IPS DF 4.7 (cell line): ENCODE measurements around the gene SH3RF3.

ENCODE experiments used
- DNase-seq: peaks from one replicate; pipeline ENCODE4 v3.0.0-alpha.2; 2013; ENCODE audit warnings: low spot score; ENCODE audit errors: extremely low read depth

SH3RF3 gene

DNA sequence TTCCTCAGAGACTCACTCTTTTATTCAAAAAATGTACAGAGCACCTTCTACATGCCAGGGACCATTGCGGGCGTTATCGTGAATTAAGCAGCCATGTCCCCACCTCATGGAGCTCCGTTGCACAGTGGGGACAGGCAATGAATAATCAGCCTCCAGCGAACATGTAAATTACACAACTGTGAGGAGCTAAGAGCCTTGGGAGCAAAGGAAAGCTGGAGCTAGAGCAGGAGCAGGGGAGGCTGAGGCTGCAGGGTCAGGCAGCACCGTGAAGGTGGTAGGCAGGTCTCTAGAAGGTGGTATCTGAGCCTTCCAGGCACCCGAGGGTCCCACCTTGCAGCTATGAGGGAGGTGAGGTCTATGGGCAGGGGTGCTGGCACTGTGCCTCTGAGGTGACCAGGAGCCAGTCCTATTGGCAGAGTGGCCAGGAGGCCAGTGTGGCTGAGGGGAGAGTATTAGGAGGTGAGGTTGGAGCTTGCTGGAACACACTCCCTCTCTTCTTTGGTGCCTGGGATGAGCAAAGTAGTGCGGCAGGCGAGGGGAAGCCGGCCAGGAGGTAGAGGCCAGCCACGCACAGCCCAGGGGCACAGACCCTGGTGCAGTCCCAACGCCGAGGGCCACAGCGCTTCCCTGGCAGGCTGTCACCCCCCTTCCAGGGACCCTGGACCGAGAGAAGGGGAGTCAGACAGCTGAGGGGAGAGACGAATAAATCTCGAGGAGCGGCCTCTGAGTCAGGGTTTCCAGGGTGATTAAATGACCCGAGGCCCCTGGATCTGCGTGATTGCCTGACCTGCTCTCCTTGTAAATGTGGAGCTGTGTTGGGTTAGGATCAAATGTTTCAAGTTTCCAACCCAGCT, 317.5 kb downstream of the SH3RF3 start:
- DNase-seq, result no peak

DNA sequence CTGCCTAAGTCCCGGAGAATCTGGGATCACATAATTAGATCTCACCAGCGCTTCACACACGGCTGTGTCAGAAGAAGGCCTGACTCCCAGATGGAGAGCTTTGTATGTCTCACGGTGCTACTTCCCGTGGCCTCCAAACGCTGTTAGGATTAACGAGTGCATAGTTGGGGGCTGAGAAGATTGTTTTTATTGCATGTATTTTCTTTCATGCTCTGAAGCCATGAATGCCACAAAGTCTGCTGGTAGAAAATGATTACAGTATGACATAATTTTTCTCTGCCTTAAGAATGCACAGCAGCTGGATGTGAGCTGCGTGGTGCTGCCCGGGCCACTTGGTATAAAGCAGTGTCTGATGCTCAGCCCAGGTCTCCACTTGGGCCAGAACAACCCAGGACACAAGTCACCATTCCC, 318.3 kb downstream of the SH3RF3 start:
- DNase-seq, result no peak

DNA sequence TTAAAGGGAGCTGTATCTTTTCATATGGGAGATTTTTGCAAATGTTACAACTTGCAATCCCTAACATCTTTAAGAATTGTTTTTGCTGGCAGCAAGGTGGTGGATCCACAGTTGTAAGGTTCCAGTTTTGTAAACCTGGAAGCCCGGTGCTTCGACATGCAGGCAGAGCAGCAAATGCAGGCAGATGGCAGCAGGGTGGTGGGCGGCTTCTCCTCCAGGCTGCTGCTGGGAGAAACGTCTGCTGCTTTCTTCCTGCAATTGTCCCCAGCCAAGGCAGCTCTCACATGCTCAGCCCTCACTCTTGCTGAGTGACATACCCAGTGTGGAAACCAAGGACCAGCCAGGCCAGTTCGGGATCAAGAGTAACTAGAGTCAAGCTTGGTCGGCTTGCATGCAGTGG, 318.8 kb downstream of the SH3RF3 start:
- DNase-seq, result no peak

DNA sequence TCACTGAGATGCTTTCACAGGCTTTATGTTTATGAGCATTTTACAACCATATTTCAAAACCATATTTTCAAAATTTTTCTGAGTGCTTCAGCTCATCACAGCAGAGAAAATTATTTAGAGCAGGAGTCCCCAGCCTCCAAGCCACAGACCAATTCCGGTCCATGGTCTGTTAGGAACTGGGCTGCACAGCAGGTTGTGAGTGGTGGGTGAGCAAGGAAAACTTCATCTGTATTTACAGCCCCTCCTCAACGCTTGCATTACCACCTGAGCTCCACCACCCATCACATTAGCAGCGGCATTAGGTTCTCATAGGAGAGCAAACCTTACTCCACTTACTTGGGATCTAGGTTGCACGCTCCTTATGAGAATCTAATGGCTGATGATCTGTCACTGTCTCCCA, 319.2 kb downstream of the SH3RF3 start:
- no peak for DNase-seq

GRCh38 chr2:109448946-109449788, 320.2 kb downstream of the SH3RF3 start:
- DNase-seq, result no peak

- DNase-seq, result no peak
Observed at GRCh38 chr2:109450574-109451273, 321.7 kb downstream of the SH3RF3 start.

- DNase-seq, result no peak
Observed at GRCh38 chr2:109451671-109452070, 322.7 kb downstream of the SH3RF3 start.

DNA sequence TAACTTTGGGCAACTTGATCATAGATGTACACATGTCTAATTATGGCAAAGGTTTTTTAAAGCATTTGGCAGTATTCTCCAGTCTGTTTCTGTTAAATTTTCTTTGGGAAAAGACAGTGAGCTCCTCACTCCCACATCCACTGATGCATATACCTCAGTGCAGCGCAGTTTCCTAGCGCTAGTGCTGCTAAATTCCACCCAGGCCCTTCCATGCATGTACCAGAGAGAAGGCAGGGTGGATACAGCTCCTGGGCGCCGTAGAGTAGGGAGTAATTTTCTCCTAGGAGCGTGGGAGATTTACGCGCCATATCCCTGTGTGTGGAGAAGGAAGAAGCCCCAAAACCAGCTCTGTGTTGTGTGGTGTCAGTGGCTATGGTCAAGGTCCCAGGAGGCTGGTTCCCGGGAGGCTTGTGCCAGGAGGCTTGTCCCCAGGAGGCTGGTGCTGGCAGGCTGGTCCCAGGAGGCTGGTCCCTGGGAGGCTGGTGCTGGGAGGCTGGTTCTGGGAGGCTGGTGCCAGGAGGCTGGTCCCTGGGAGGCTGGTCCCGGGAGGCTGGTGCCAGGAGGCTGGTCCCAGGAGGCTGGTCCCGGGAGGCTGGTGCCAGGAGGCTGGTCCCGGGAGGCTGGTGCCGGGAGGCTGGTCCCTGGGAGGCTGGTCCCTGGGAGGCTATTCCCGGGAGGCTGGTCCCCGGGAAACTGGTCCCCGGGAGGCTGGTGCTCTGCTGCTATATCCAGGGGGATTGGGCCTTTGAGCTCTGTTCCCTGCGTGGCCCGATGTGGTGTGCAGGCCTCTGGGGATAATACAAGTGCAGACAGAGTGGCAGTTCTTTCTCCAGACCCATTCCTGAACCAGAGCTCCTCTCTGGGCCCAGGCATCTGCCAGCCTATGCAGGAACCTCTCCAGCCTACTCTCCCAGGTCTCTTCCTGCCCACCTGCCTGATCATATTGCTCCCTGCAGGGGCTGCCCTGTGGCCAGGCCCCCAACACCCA, 323.6 kb downstream of the SH3RF3 start:
- DNase-seq, result no peak

GRCh38 chr2:109453371-109453995, 324.5 kb downstream of the SH3RF3 start:
- no peak for DNase-seq

DNA sequence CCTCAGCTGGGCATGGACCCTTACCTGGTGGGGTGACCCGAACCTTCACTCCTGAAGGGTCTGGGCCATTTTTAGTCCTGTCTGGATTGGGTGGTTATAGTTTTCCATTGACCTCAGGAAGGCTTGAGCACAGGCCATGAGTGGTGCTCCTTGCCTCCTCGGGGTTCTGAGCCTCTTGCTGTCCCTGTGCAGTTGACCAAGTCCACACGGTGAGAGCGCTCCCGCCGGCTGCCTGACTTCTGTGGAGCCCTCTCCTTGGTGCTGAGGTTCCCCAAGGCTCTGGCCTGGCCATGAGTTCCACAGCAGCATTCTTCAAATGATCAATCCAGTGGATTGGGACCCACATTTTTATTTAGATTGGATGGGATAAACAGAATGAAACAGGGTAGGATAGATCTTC, 325.3 kb downstream of the SH3RF3 start:
- no peak for DNase-seq

- no peak for DNase-seq
Observed at GRCh38 chr2:109454765-109455394, 325.9 kb downstream of the SH3RF3 start.

DNA sequence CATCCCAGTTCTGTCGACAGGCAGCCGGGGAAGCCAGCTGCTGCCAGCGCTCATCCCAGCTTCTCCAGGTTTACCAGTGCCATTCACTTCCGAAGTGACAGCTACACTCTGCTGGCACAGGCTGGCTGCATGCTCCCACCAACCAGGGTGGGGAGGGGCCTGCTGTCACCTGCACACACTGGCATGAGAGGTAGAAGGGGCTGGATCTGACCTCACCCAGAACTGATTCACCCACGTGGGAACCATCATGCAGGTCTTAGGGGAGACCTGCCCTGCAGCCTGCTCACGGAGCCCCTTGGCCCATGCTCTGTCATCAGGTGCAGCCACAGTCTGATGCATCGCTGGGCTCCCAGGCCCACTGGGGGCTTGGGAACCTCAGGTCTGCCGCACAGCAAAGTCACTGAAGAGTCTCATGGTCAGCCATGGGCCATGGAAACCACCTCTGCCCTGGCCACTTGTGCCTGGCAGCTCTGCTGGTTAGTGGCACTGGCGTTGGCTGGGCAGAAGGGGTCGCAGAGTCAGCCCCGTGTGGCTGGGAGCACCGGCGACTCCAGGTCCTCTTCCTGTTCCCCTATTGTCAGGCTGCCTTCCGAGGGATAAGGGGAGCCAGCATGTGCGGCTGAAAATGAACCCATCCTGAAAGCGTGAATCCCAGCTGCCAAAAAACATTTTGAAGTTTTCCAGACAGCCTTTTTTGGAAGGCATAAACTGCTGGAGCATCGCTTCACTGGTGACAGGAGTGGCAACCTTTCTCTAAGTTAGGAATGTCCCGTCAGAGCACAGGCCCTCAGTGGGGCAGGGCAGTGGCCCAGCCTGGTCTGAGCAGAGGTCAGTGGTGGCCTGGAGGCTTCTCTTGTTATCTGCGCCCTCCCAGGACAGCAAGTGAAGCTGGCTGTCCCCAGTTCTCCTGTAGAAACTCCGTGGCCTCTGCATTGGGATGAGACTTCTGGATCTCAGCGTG, 327.0 kb downstream of the SH3RF3 start:
- no peak for DNase-seq

- DNase-seq, result no peak
Observed at GRCh38 chr2:109456776-109457175, 327.8 kb downstream of the SH3RF3 start.

DNA sequence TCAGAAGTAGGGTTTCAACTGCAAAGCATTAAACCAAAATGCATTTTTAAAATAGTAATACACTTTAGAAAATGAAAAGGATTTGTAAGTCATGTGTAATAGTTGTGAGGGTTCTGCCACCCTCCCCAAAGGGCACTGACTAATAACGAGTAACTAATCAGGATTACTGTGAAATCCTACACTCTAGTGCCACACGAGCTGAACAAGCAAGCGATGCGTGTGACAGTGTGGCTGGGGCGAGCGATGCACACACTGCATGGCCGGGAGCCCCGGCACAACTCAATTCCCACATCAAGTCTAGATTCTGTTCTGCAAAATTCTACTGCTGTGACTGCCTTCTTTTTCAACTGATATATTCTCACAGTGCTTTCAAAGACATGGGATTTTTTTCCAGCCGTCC, 328.4 kb downstream of the SH3RF3 start:
- DNase-seq, result no peak

- DNase-seq, result no peak
Observed at GRCh38 chr2:109457794-109458193, 328.8 kb downstream of the SH3RF3 start.

- no peak for DNase-seq
Observed at GRCh38 chr2:109458512-109458911, 329.5 kb downstream of the SH3RF3 start.

DNA sequence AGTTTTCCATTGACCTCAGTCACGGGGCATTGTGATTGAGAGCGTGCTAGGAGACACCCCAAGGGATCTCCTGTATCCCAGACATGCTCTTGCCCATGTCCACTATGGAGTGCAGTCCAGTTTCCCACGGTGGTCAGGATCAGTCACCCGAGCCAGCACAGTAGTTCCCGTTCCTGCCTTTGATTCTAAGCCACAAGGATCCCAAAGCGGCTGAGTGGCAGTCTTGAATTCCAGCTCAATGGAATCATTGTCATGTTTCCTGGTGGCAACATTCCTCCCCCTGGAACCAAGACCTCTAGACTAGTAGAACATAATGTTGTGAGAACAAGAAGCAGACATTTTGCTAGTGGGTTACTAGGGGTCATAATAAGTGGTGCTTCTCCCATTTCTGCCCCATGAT, 330.5 kb downstream of the SH3RF3 start:
- DNase-seq, result no peak

DNA sequence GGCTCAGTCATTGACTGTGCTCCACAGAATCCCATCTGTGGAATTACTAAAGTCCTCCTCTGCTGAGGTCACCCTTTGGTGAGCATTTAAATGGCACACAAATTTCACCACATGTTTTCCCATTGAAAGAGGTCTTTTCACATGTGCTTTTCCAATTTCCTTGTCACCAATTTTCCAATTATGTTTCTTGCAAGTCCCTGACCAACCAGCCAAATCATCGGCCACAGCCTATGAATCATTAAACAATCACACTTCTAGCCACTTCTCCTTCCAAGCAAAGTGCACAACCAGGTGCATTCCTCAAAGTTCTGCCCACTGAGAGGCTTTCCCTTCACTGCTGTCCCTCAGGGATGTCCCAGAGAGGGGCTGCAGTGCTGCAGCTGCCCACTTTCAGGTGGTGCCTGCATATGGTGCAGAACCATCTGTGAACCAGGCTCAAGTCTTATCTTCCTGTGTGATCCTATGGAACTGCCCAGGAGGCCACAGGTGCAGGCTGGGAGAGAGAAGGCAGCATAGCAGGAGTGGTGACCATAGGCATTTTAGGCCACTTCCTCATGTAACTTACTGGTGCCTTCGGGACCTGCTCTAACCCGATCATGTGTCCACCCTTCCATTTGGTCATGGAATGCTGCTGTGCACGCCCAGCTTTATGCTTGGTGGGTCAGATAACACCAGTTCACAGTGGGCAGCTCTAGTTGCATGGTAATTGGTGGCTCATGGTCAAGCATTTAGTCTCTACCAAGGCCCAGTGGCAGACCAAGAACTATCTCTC, 331.7 kb downstream of the SH3RF3 start:
- no peak for DNase-seq
